HG03432 (cell line): ENCODE results near the gene C1GALT1C1L.
"Not testable (repeated sequence)": the region's sequence is repeated elsewhere in the genome, so short reads cannot be mapped to it uniquely, and the experiment has no call there.

Source experiments
- ATAC-seq: cut with Tn5 transposase; IDR thresholded peaks from one replicate; pipeline ENCODE4 v1.9.1; 2021; ENCODE audit warnings: mild to moderate bottlenecking, moderate library complexity; ENCODE audit not compliant: unreplicated experiment

Gene C1GALT1C1L

GRCh38 chr2:43676322-43677050, at the start of gene C1GALT1C1L:
Gene C1GALT1C1L, minus strand, starts transcription at chr2:43676429. Its CDS starts 107 bp downstream, at chr2:43676322.
- ATAC-seq = no peak

GRCh38 chr2:43725711-43726246, 49.5 kb upstream of the C1GALT1C1L start:
- no peak for ATAC-seq

- no peak for ATAC-seq
Measured at GRCh38 chr2:43724728-43725526, 48.7 kb upstream of the C1GALT1C1L start.

- peak; percentile 62 for ATAC-seq
Measured at GRCh38 chr2:43718530-43719124, 42.4 kb upstream of the C1GALT1C1L start.

GRCh38 chr2:43717322-43717721, 41.1 kb upstream of the C1GALT1C1L start:
- ATAC-seq = no peak

- ATAC-seq = no peak
Measured at GRCh38 chr2:43715300-43716098, 39.3 kb upstream of the C1GALT1C1L start.

- no peak for ATAC-seq
Measured at GRCh38 chr2:43714164-43714563, 37.9 kb upstream of the C1GALT1C1L start.

- no peak for ATAC-seq
Measured at GRCh38 chr2:43710866-43711265, 34.6 kb upstream of the C1GALT1C1L start.

- no peak for ATAC-seq
Measured at GRCh38 chr2:43708891-43709290, 32.7 kb upstream of the C1GALT1C1L start.

GRCh38 chr2:43708178-43708577, 31.9 kb upstream of the C1GALT1C1L start:
- ATAC-seq = no peak

- ATAC-seq = no peak
Measured at GRCh38 chr2:43707255-43708015, 31.2 kb upstream of the C1GALT1C1L start.

GRCh38 chr2:43701111-43701510, 24.9 kb upstream of the C1GALT1C1L start:
- no peak for ATAC-seq

- ATAC-seq = no peak
Measured at GRCh38 chr2:43699761-43700160, 23.5 kb upstream of the C1GALT1C1L start.

- not testable (repeated sequence) for ATAC-seq
Measured at GRCh38 chr2:43698140-43698539, 21.9 kb upstream of the C1GALT1C1L start.

GRCh38 chr2:43692428-43692994, 16.3 kb upstream of the C1GALT1C1L start:
- ATAC-seq = no peak

- no peak for ATAC-seq
Measured at GRCh38 chr2:43689999-43690398, 13.8 kb upstream of the C1GALT1C1L start.

GRCh38 chr2:43685357-43685756, 9.1 kb upstream of the C1GALT1C1L start:
- no peak for ATAC-seq

GRCh38 chr2:43677783-43678182, 1.6 kb upstream of the C1GALT1C1L start:
- ATAC-seq = not testable (repeated sequence)

GRCh38 chr2:43675646-43676321, 445 bp downstream of the C1GALT1C1L start:
- no peak for ATAC-seq
